KOPT-K1 (cell line): Measurements from ENCODE around the gene GYG2.

Experiments
- H3K27ac ChIP-seq: fragments of 200-600 bp; sonication (generic); 2 replicates; pipeline ENCODE4 v1.5.1; 2016; ENCODE audit warnings: antibody characterized with exemption, mild to moderate bottlenecking, low read depth, low read length; ENCODE audit not compliant: poor library complexity, severe bottlenecking
- H3K36me3 ChIP-seq: fragments of 200-600 bp; sonication (generic); 2 replicates; pipeline ENCODE4 v1.5.1; 2017; ENCODE audit warnings: antibody characterized with exemption, mild to moderate bottlenecking, low read length, moderate library complexity; ENCODE audit not compliant: insufficient read depth
- H3K9me3 ChIP-seq: fragments of 200-600 bp; sonication (generic); 2 replicates; pipeline ENCODE4 v1.5.1; 2017; ENCODE audit warnings: antibody characterized with exemption, low read length, mild to moderate bottlenecking; ENCODE audit not compliant: insufficient read depth, poor library complexity, severe bottlenecking

Gene GYG2

DNA sequence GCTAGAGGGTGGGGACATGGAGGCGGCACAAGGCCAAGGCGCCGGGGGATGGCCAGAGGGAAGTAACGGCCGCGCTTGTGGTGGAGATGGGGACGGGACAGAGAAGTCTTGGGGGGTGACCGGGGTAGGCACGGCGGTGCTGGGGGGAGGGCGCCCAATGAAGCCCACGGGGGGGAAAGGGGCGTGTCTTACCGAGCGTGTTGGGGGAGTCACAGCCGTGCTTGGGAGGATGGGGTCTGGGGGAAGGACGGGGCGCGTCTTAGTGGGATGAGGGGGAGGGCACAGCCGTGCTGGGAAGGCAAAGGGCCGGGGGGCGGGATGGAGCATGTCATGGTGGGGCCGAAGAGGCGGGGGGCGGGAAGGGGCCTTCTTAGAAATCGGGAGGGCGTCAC is 99.5 kb downstream of the GYG2 start:
- Histone ChIP-seq H3K27ac (no peak overlapping the region), H3K9me3 (no peaks in the 10 kb centered on the region), H3K36me3 (no peaks in the 10 kb centered on the region)

GRCh38 chrX:2928583-2929434 is 100.1 kb downstream of the GYG2 start, which contains the start of gene ARSD:
ARSD (minus strand) TSS chrX:2929339; CDS start chrX:2929275, 64 bp downstream.
- no peaks in the 10 kb centered on the region for H3K36me3 ChIP-seq
- H3K27ac ChIP-seq = no peak within 1 kb of the TSS
- H3K9me3 ChIP-seq = no peaks in the 10 kb centered on the region

DNA sequence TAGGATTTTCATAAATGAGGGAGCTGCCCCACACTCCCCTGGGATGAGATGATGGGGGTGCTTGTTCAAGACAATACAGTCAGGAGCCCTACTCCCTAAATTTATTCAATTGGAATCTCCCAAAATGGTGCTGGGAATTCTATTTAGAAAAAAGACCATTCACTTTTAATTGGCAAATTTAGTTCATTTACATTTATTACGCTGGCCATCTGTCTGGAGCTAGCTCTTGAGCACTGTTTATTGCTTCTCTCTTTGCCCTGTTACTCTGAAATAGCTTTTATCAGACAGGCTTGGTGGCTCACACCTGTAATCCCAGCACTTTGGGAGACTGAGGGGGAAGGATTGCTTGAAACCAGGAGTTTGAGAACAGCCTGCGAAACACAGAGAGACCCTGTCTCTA is 102.4 kb downstream of the GYG2 start:
- Histone ChIP-seq H3K9me3 (no peaks in the 10 kb centered on the region), H3K36me3 (no peaks in the 10 kb centered on the region), H3K27ac (no peak overlapping the region)

- Histone ChIP-seq H3K27ac (no peak overlapping the region), H3K9me3 (no peaks in the 10 kb centered on the region), H3K36me3 (no peaks in the 10 kb centered on the region)
These were observed 102.9 kb downstream of the GYG2 start for GRCh38 chrX:2931612-2932011.
